HUES64 (cell line): ENCODE measurements around the gene NPAS1.

ENCODE experiments used
- H3K27ac ChIP-seq: 2 replicates; pipeline ENCODE4 v1.7.0; 2013; ENCODE audit warnings: low read depth, low read length, inconsistent platforms
- H3K27me3 ChIP-seq: 2 replicates; pipeline ENCODE4 v1.6.1; 2013; ENCODE audit warnings: mild to moderate bottlenecking, low read length; ENCODE audit not compliant: insufficient read depth
- H3K36me3 ChIP-seq: 2 replicates; pipeline ENCODE4 v1.6.1; 2013; ENCODE audit warnings: mild to moderate bottlenecking, low read length; ENCODE audit not compliant: insufficient read depth
- H3K4me1 ChIP-seq: 2 replicates; pipeline ENCODE4 v1.6.1; 2013; ENCODE audit warnings: mild to moderate bottlenecking, low read length, moderate library complexity; ENCODE audit not compliant: insufficient read depth
- H3K4me3 ChIP-seq: 2 replicates; pipeline ENCODE4 v1.5.1; 2013; ENCODE audit warnings: mild to moderate bottlenecking, low read length, moderate library complexity
- H3K9ac ChIP-seq: 2 replicates; pipeline ENCODE4 v1.6.1; 2013; ENCODE audit warnings: mild to moderate bottlenecking, low read depth, low read length
- H3K9me3 ChIP-seq: 2 replicates; pipeline ENCODE4 v1.6.1; 2013; ENCODE audit warnings: low read depth, low read length; ENCODE audit not compliant: insufficient read depth
- WGBS: fragments of 150-250, 120-280 bp; methylation state at CpG from one replicate; pipeline ENCODE4 v1.1.7; 2013; ENCODE audit warnings: missing lambda C conversion rate; 5-methylcytosine and 5-hydroxymethylcytosine counted together

The NPAS1 gene

DNA sequence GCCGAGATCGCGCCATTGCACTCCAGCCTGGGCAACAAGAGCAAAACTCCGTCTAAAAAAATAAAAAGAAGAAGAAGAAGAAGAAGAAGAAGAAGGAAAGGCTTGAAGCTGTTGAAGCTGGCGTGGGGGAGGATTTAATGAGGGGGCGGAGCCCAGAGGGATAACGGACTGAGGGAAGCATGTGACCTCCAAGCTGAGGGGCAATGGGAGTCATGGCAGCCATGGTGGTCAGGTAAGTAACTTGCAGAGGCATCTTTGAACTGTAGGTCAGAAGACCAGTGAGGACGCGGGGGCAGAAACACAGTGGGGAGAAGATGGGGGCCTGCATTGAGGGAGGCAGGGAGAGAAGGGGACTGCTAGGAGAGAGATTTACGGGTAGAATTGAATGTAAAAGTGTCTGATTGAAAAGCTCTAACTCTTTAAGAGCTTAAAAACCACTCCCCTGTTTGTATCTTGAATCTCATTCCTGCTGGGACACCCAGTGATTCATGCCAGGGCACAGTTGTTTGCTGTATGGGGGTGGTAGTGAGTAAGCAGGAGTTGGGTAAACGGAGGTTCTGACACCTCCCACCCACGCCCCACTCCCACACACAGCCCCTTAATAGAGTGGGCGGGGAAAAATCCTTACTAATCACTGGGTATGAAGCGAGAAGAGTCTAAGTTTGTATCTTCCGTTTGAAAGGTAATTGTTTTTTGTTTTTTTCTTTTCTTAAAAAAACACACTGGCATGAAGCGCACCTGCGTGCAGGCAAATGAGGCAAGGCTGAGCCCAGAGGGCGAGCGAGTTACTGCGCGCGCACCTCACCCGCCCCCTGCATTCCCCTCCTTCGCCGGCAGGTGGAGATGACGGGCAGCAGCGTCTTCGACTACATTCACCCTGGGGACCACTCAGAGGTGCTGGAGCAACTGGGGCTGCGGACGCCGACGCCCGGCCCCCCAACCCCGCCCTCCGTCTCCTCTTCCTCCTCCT is 15.8 kb downstream of the NPAS1 start:
- H3K27me3 ChIP-seq, result peaks cover 3% of the 10 kb centered on the region; the same call in 1 of the 2 replicates
- H3K4me1 ChIP-seq, result peaks cover 8% of the 10 kb centered on the region; the same call in 1 of the 2 replicates
- peak overlapping the region; percentile 41 for H3K9ac ChIP-seq
- H3K9me3 ChIP-seq, result no peaks in the 10 kb centered on the region
- no peaks in the 10 kb centered on the region for H3K36me3 ChIP-seq
- H3K4me3 ChIP-seq, result peak overlapping the region; percentile 60
- 11% methylated on average over 30 of the region's 35 CpGs for WGBS
- peak overlapping the region; percentile 39; the same call in 1 of the 2 replicates for H3K27ac ChIP-seq

- Histone ChIP-seq H3K9me3 (no peaks in the 10 kb centered on the region), H3K9ac (peak overlapping the region; percentile 41; the same call in 1 of the 2 replicates), H3K36me3 (no peaks in the 10 kb centered on the region), H3K27ac (no peak overlapping the region), H3K4me3 (peak overlapping the region; percentile 60), H3K4me1 (peaks cover 8% of the 10 kb centered on the region; the same call in 1 of the 2 replicates), H3K27me3 (no peaks in the 10 kb centered on the region)
- 39% methylated on average over 25 of the region's 26 CpGs for WGBS
Observed at GRCh38 chr19:47036097-47036651, 16.5 kb downstream of the NPAS1 start.

DNA sequence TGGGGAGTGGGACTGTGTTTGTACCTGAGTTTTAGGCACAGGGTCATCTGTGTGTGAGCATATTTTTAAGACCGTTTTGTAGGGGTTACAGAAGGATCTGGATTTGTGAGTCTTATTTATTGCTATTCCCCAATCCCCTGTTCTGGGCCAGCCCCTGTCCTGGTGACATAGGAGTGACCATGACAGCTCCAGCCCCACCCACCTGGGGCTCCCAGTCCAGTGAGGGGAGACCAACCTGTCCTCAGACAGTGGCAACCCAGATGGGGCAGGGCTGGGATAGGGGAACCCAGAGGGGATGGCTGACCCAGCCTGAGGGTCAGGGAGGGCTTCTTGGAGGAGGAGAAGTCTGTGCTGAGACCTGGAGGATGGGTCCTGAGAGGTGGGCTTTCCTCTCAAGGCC is 18.1 kb downstream of the NPAS1 start:
- no peaks in the 10 kb centered on the region for H3K27me3 ChIP-seq
- 80% methylated on average over 1 of the region's 1 CpG for WGBS
- no peak overlapping the region for H3K27ac ChIP-seq
- no peaks in the 10 kb centered on the region for H3K9me3 ChIP-seq
- no peak overlapping the region for H3K4me3 ChIP-seq
- H3K4me1 ChIP-seq, result peaks cover 5% of the 10 kb centered on the region; the same call in 1 of the 2 replicates
- no peaks in the 10 kb centered on the region for H3K36me3 ChIP-seq
- no peak overlapping the region for H3K9ac ChIP-seq

GRCh38 chr19:47039239-47039874 is 19.7 kb downstream of the NPAS1 start:
- 94% methylated on average over 17 of the region's 17 CpGs for WGBS
- Histone ChIP-seq H3K9me3 (no peaks in the 10 kb centered on the region), H3K4me3 (no peak overlapping the region)

GRCh38 chr19:47040869-47041268 is 21.2 kb downstream of the NPAS1 start:
- Histone ChIP-seq H3K36me3 (0 out of 2 replicates have a peak, but pooled peaks cover 5% of the 10 kb centered on the region), H3K9me3 (no peaks in the 10 kb centered on the region), H3K4me1 (peaks cover 5% of the 10 kb centered on the region; the same call in 1 of the 2 replicates), H3K27ac (no peak overlapping the region), H3K27me3 (no peaks in the 10 kb centered on the region), H3K9ac (no peak overlapping the region), H3K4me3 (no peak overlapping the region)
- 89% methylated on average over 8 of the region's 8 CpGs for WGBS

More at GRCh38 chr19:47039239-47039874, 19.7 kb downstream of the NPAS1 start:
- Histone ChIP-seq H3K27me3 (no peaks in the 10 kb centered on the region), H3K36me3 (0 out of 2 replicates have a peak, but pooled peaks cover 5% of the 10 kb centered on the region), H3K4me1 (peaks cover 5% of the 10 kb centered on the region; the same call in 1 of the 2 replicates), H3K27ac (no peak overlapping the region), H3K9ac (no peak overlapping the region)

GRCh38 chr19:47044946-47045866 is 25.6 kb downstream of the NPAS1 start:
- Histone ChIP-seq H3K27me3 (no peaks in the 10 kb centered on the region), H3K27ac (no peak overlapping the region), H3K9ac (no peak overlapping the region), H3K36me3 (0 out of 2 replicates have a peak, but pooled peaks cover 5% of the 10 kb centered on the region), H3K4me1 (no peaks in the 10 kb centered on the region), H3K4me3 (no peak overlapping the region), H3K9me3 (no peaks in the 10 kb centered on the region)
- 95% methylated on average over 56 of the region's 56 CpGs for WGBS

DNA sequence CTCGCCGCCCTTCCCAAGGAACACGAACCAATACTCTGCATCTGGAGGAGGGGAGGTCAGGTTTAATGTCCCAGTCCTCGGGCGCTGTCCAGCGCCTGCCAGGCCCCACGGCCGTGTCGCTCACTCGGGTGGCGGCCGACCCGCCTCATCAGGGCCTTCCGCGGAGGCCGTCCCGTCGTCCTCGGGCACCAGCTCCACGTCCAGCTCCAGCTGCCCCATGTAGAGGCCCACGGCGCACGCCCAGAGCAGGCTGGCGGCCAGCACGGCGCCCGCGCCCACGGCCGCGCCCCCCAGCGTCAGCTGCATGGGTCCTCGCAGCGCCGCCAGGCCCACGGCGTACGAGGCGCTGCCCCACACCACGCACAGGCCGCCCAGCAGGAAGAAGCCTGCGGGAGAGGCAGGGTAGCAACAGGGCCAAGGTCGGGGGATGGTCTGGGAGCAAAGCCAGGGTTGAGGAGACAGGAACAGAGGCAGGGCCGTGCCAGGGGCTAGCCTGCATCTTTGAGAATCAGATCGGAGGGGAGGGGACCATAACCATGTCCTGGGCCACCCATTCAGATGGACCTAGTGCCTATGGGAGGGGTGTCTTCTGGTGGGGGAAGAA is 26.3 kb downstream of the NPAS1 start:
- Histone ChIP-seq H3K36me3 (0 out of 2 replicates have a peak, but pooled peaks cover 5% of the 10 kb centered on the region), H3K4me3 (no peak overlapping the region), H3K27me3 (no peaks in the 10 kb centered on the region), H3K9me3 (no peaks in the 10 kb centered on the region), H3K27ac (no peak overlapping the region), H3K9ac (no peak overlapping the region), H3K4me1 (no peaks in the 10 kb centered on the region)
- 95% methylated on average over 45 of the region's 45 CpGs for WGBS

- H3K4me3 ChIP-seq, result peak overlapping the region; percentile 87
- H3K36me3 ChIP-seq, result 0 out of 2 replicates have a peak, but pooled peaks cover 5% of the 10 kb centered on the region
- H3K27me3 ChIP-seq, result no peaks in the 10 kb centered on the region
- WGBS, result 80% methylated on average over 13 of the region's 13 CpGs
- no peak overlapping the region for H3K9ac ChIP-seq
- H3K4me1 ChIP-seq, result no peaks in the 10 kb centered on the region
- no peak overlapping the region for H3K27ac ChIP-seq
- no peaks in the 10 kb centered on the region for H3K9me3 ChIP-seq
Observed at GRCh38 chr19:47047272-47047762, 27.7 kb downstream of the NPAS1 start.

DNA sequence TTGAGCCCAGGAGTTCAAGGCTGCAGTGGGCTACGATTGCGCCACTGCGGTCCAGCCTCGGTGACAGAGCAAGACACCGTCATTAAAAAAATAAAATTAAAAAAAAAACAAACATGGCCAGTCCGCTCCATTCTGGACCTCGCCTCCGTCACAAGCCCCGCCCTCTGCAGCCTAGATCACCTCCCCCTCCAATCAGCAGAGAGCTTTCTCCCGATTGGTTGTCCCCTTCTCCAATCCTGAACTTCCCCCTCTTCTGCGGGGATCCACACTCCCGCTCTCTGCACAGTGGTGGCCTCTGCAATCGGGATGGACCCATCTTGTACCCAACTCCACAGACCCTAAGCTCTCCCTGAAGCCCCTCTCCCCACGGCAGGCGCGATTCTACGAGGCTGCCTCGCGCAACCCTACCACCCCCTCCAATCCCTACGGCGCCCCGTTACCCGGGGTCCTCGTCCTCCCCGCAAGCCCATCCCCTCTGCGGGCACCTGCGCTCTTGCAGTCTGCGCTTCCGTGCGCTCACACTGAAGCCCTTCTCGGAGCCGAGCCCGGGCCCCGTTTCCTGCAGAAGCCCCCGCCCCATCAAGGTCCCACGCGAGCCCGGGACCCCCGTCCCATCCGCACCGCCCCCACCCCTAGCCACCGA is 28.2 kb downstream of the NPAS1 start:
- peak overlapping the region; percentile 87 for H3K4me3 ChIP-seq

More for the DNA sequence above, 28.2 kb downstream of the NPAS1 start:
- under 1% methylated on average over 42 of the region's 42 CpGs for WGBS
- Histone ChIP-seq H3K27me3 (no peaks in the 10 kb centered on the region), H3K9ac (peak overlapping the region; percentile 57; the same call in 1 of the 2 replicates), H3K9me3 (no peaks in the 10 kb centered on the region), H3K27ac (no peak overlapping the region), H3K4me1 (no peaks in the 10 kb centered on the region), H3K36me3 (0 out of 2 replicates have a peak, but pooled peaks cover 5% of the 10 kb centered on the region)
